Left ventricle myocardium inferior (tissue), 1 donor: Measurements from ENCODE around the gene CERS6. TPM values are rescaled to one million over a fixed set of nuclear protein-coding genes. Genes with fewer than 3 reads are reported as not detected.

Experiments used
- DNase-seq: peaks from one replicate; pipeline ENCODE4 v3.0.0-alpha.2; 2020
- H3K27ac ChIP-seq: fragments of 200-600 bp; replicated peaks from 2 replicates; pipeline ENCODE4 v1.8.0; 2021
- H3K27me3 ChIP-seq: fragments of 200-600 bp; 2 replicates; pipeline ENCODE4 v1.8.0; 2021; ENCODE audit warnings: low read depth
- H3K36me3 ChIP-seq: fragments of 200-600 bp; 2 replicates; pipeline ENCODE4 v1.8.0; 2021
- H3K4me1 ChIP-seq: fragments of 200-600 bp; 2 replicates; pipeline ENCODE4 v1.8.0; 2021
- H3K4me3 ChIP-seq: fragments of 200-600 bp; 2 replicates; pipeline ENCODE4 v1.8.0; 2021; ENCODE audit warnings: mild to moderate bottlenecking, moderate library complexity
- H3K9me3 ChIP-seq: fragments of 200-600 bp; replicated peaks from 2 replicates; pipeline ENCODE4 v1.8.0; 2021
- intact Hi-C: fragments of 100-400 bp; cut with micrococcal nuclease; formaldehyde crosslinking; loops from one replicate; pipeline ENCODE4 v1.11.0; 2022
- total RNA-seq: library from RNA; stranded (reverse); fragmentation: NEBNext Ultra II Directional; extraction: Animal tissue kit (Norgen Biotek cat#: 25700); gene quantifications from one replicate; pipeline ENCODE4 v1.2.1, GENCODE V29; 2021
- TF ChIP-seq, protein P1 (sequence below): fragments of 200-600 bp; IDR thresholded peaks from 2 replicates; pipeline ENCODE4 v1.8.0; 2021; ENCODE audit warnings: antibody characterized with exemption, mild to moderate bottlenecking, borderline replicate concordance
- donor health status: DM: no; HTN: yes; CAD: no; lungs with severe emphysema.

Gene CERS6
- total RNA-seq, 1 donor from 2014 or later, result 68.9 TPM

DNA sequence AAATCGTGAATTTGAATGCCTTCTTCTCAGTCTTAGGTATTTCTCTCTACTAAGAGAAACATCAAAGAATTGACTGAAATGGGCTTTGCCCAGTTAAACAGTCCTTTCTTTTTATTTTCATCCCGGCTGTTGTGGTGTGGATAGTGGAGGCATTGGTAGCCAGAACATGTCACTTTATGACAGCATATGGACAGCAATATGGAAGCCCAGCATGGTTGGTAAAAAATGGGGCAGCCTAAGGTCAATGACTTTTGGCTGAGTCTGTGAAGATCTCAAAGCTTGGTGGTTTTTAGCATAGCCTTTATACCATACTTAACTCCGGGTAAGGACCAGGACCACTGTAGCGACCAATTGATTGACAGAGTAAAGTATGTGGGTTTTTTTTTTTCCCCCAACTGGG, 3.2 kb downstream of the CERS6 start:
- no peak for DNase-seq
- peaks cover 55% of the 10 kb centered on the region for H3K4me1 ChIP-seq
- no peak overlapping the region for H3K27ac ChIP-seq
- H3K27me3 ChIP-seq, result peaks cover 8% of the 10 kb centered on the region
- intact Hi-C loops, result no loop called here
- TF ChIP-seq, protein P1, sequence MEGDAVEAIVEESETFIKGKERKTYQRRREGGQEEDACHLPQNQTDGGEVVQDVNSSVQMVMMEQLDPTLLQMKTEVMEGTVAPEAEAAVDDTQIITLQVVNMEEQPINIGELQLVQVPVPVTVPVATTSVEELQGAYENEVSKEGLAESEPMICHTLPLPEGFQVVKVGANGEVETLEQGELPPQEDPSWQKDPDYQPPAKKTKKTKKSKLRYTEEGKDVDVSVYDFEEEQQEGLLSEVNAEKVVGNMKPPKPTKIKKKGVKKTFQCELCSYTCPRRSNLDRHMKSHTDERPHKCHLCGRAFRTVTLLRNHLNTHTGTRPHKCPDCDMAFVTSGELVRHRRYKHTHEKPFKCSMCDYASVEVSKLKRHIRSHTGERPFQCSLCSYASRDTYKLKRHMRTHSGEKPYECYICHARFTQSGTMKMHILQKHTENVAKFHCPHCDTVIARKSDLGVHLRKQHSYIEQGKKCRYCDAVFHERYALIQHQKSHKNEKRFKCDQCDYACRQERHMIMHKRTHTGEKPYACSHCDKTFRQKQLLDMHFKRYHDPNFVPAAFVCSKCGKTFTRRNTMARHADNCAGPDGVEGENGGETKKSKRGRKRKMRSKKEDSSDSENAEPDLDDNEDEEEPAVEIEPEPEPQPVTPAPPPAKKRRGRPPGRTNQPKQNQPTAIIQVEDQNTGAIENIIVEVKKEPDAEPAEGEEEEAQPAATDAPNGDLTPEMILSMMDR, result no peak
- H3K4me3 ChIP-seq, result peak overlapping the region; percentile 83
- H3K36me3 ChIP-seq, result no peaks in the 10 kb centered on the region
- H3K9me3 ChIP-seq, result peaks cover 7% of the 10 kb centered on the region

DNA sequence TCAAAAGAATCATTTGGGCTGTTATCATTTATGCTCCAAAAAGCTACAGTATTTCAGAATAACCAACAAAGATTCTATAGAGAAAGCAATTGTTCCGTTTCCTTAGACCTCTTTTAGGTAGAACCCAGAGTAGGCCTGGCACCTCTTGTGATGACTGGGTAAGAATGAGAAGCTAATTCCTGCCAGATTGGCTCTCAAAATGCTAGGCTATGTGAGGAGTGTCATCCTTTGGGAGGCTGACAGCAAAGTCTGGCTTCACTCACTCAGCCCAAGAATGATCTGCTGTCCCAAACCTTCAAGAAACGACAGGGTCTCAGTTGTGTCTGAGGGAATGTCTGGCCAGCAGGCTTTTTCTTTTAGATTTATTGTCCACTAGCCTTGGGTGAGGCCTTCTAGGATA, 4.5 kb downstream of the CERS6 start:
- Histone ChIP-seq H3K4me3 (no peak overlapping the region), H3K36me3 (no peaks in the 10 kb centered on the region), H3K4me1 (peaks cover 61% of the 10 kb centered on the region), H3K27ac (peak overlapping the region; percentile 18), H3K9me3 (no peaks in the 10 kb centered on the region), H3K27me3 (peaks cover 8% of the 10 kb centered on the region)
- TF ChIP-seq, protein P1, result no peak
- intact Hi-C loops, result no loop called here
- DNase-seq, result no peak

DNA sequence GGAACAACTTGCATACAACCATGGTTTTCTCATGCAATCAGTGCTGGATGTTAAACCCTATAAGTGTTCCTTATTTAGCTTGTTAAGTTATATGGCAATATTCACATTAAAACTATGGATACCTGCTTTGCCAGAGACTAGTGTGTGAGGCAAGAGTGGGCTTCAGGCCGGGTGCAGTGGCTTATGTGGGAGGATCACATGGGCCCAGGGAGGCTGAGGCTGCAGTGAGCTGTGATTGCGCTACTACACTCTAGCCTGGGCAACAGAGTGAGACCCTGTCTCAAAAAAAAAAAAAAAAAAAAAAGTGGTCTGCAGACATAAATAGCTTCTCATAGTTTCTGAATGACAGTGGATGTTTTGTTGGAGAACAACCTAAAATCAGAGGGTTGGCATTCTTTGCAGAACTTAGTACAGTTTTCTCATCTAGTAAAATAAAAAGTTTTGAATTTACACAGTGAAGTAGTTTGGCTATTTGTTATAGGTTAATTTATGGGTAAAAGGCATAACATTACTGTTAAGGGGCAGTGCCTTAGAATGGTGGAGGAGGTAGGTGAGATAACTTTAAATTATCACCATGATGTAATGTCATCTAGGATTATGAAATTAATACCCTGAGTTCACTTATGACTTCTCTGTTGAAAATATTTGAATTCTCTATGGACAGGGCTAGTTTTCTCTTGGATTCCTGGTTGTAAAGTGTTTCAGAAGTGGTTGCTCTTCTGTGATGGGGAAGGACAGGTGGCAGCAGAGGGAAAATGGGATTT, 5.3 kb downstream of the CERS6 start:
- H3K4me1 ChIP-seq, result peaks cover 68% of the 10 kb centered on the region
- DNase-seq, result no peak
- no peak overlapping the region for H3K4me3 ChIP-seq
- H3K27ac ChIP-seq, result peak overlapping the region; percentile 18
- TF ChIP-seq, protein P1, result no peak
- peaks cover 7% of the 10 kb centered on the region for H3K27me3 ChIP-seq
- intact Hi-C loops, result no loop called here
- no peaks in the 10 kb centered on the region for H3K36me3 ChIP-seq
- no peaks in the 10 kb centered on the region for H3K9me3 ChIP-seq

DNA sequence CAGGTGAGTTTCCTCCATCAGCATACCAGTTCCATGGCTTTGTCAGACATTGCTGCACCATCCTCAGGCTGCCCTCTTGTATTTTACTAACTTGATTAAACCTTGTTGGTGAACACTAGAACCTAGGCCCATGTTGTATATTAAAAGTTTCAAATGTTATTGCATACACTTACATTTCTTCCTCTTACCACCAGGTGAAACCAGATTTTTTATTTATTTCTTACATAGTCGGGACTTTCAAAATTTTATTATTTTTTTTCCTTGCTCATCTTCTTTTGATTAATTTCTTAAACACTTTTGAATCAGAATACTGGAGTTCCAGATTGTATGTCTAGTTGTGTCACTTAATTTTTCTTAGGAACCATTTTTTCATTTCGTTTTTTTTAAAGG, 5.9 kb downstream of the CERS6 start:
- intact Hi-C loops, result no loop called here
- H3K4me1 ChIP-seq, result peaks cover 69% of the 10 kb centered on the region
- TF ChIP-seq, protein P1, result no peak

DNA sequence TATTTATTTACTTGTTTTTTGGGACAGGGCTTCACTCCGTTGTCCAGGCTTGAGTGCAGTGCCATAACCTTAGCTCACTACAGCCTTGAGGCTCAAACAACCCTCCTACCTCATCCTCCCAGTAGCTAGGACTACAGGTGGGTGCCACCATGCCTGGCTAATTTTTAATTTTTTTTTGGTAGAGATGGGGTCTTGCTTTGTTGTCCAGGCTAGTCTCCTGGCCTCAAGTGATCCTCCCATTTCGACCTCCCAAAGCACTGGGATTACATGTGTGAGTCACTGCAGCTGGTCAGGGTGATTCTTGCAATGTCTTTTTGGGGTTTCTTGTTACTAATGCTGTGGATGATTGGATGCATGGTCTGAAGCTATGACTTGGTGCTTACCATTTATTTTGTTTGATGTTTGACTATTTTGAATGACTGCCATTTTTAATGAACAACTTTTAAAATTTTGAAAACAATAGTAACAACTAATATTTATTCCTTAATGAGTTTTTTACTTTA, 6.5 kb downstream of the CERS6 start:
- peaks cover 72% of the 10 kb centered on the region for H3K4me1 ChIP-seq
- H3K27ac ChIP-seq, result no peak overlapping the region
- H3K9me3 ChIP-seq, result no peaks in the 10 kb centered on the region
- H3K36me3 ChIP-seq, result no peaks in the 10 kb centered on the region
- no peak for DNase-seq
- intact Hi-C loops, result no loop called here
- TF ChIP-seq, protein P1, result no peak
- no peaks in the 10 kb centered on the region for H3K27me3 ChIP-seq
- H3K4me3 ChIP-seq, result no peak overlapping the region

More for the DNA sequence above, 5.9 kb downstream of the CERS6 start:
- no peak overlapping the region for H3K4me3 ChIP-seq
- no peak overlapping the region for H3K27ac ChIP-seq
- DNase-seq, result no peak
- no peaks in the 10 kb centered on the region for H3K36me3 ChIP-seq
- peaks cover 2% of the 10 kb centered on the region for H3K27me3 ChIP-seq
- H3K9me3 ChIP-seq, result no peaks in the 10 kb centered on the region
